GM12801 (cell line): ENCODE measurements around the gene SHANK3.

Source experiments
- TF ChIP-seq, protein P1 (sequence below): IDR thresholded peaks from one replicate; pipeline ENCODE4 v1.5.1; 2011; ENCODE audit warnings: control low read depth; ENCODE audit not compliant: insufficient read length; ENCODE audit errors: extremely low read depth

SHANK3 gene

DNA sequence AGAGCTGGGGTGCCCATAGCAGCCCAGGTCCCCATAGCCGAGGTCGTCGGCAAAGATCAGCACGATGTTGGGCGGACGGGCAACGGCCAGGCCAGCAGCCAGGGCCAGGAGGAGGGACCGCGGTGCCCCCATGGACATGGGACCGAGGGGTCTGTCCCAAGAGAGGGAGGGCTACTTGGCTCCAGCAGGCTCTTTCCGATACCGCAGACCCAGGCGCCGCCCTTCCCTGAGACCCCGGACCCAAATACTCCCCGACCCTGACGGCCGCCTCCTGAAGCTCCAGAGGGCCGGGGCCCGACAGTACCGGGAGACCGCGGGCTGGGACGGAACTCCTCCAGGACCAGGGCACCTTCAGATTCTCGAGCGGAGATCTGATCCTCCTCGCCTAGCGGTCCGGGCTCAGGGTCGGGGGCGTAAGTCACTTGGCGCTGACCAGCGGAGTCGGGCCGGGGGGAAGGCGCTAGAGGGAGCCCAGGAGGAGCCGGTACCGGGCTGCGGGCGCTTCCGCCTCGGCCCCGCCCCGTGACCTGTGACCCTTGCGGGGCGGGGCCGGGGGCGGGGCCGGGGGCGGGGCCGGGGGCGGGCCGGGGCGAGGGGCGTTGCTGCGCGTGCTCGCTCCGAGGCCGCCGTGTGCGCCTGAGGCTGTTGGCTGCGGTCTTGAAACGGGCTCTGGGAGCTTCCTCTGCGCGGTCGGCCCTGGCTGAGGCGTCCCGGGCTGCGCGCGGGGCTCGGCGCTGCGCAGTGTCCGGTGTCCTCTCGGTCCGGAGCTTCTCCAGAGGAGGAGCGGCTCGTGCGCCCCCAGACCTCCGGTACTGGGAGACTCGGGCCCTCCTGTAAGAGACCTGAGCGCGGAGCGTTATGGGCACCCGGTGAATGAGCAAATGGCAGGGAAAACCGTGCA lies 44.7 kb upstream of the SHANK3 start, which contains the start of gene ARSA:
ARSA (minus strand) TSS at position 511 of the 901 bp plus-strand sequence; CDS start at position 138, 373 bp downstream.
- TF ChIP-seq, protein P1, sequence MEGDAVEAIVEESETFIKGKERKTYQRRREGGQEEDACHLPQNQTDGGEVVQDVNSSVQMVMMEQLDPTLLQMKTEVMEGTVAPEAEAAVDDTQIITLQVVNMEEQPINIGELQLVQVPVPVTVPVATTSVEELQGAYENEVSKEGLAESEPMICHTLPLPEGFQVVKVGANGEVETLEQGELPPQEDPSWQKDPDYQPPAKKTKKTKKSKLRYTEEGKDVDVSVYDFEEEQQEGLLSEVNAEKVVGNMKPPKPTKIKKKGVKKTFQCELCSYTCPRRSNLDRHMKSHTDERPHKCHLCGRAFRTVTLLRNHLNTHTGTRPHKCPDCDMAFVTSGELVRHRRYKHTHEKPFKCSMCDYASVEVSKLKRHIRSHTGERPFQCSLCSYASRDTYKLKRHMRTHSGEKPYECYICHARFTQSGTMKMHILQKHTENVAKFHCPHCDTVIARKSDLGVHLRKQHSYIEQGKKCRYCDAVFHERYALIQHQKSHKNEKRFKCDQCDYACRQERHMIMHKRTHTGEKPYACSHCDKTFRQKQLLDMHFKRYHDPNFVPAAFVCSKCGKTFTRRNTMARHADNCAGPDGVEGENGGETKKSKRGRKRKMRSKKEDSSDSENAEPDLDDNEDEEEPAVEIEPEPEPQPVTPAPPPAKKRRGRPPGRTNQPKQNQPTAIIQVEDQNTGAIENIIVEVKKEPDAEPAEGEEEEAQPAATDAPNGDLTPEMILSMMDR: no peak

DNA sequence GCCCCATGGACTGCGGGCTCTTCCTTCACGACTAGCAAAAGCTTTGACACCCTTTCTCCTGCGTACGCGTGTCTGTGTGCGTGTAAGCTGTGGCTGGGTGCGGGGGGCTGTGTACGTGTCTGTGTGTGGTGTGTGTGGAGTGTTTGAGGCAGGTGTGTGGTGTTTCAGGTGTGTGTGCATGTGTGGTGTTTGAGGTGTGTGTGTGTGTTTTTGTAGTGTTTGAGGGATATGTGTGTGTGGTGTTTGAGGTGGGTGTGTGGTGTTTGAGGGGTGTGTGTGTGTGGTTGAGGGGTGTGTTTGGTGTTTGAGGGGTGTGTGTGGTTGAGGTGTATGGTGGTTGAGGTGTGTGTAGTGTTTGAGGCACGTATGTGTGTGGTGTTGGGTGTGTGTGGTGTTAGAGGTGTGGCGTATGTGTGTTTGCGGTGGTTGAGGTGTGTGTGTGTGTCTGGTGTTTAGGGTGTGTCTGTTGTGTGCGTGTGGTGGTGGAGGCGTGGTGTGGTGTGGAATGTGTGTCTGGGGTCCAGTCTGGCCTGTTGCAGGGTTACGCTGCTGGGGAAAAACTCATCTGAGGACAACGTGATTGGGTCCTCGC lies 44.0 kb upstream of the SHANK3 start:
- TF ChIP-seq, protein P1: no peak

DNA sequence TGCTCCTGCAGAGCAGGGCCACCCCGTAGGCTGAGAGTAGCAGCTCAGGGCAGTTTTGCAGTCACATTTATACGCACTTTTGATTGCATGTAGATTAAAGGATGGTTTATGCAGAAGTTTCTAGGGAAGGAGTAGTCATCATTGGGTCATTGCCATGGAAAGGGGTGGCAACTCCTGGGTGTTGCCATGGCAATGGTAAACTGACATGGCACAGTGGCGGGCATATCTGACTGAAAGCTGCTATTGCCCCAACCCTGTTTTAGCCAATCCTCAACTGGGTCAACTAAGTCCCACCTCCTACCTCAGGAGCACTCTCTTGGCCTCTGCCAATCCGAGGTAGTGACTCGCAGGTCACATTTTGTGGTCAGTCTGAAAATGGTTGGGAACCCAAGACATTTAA lies 42.2 kb upstream of the SHANK3 start:
- TF ChIP-seq, protein P1: no peak

DNA sequence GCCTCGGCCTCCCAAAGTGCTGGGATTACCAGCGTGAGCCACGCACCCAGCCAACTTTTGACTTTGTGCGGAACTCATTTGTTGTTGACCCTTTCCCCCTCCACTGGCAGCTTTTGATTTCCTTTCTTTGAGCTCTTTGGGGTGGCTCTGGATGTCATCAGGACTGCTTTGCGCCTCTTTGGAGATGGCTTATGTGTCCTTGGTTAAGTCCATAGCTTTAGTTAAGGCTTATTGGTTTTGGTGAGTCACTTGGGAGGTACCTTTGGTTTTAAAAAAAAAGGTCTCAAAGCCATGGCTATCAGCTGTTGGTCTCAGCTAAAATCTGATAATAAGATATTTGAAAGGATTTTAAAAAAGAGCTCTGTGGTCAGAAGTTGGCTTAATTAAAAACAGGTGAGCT lies 39.5 kb upstream of the SHANK3 start:
- TF ChIP-seq, protein P1: no peak

DNA sequence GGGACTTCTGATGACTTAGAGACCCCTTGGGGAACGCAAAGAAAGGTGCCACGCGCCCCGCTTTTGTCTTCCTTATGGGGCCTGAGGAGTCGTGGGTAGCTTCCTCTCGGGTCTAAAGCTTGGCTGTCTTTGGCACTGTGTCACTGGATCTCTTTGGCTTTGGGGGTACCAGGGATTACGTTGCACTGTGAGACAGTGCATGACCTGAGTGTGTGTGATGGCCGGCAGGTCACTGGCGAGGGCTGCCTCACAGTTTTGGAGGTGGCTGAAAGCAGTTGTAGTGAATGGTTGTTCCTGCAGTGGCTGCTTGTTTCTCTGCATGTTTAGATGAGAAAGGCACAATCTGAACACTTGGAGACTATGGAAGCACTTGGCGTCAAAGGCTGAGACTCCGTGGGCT lies 38.9 kb upstream of the SHANK3 start:
- TF ChIP-seq, protein P1: no peak

DNA sequence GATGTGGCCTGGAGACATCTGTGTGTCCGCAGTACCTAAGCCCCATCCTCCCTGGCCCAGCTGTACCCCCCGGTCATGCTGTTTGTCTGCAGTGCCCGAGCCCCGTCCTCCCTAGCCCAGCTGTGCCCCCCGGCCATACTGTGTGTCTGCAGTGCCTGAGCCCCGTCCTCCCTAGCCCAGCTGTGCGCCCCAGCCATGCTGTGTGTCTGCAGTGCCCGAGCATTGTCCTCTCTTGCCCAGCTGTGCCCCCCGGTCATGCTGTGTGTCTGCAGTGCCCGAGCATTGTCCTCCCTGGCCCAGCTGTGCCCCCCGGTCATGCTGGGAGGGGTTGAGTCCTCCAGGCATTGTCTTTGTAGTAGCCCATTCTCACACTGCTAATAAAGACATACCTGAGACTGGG lies 37.0 kb upstream of the SHANK3 start:
- TF ChIP-seq, protein P1: no peak

DNA sequence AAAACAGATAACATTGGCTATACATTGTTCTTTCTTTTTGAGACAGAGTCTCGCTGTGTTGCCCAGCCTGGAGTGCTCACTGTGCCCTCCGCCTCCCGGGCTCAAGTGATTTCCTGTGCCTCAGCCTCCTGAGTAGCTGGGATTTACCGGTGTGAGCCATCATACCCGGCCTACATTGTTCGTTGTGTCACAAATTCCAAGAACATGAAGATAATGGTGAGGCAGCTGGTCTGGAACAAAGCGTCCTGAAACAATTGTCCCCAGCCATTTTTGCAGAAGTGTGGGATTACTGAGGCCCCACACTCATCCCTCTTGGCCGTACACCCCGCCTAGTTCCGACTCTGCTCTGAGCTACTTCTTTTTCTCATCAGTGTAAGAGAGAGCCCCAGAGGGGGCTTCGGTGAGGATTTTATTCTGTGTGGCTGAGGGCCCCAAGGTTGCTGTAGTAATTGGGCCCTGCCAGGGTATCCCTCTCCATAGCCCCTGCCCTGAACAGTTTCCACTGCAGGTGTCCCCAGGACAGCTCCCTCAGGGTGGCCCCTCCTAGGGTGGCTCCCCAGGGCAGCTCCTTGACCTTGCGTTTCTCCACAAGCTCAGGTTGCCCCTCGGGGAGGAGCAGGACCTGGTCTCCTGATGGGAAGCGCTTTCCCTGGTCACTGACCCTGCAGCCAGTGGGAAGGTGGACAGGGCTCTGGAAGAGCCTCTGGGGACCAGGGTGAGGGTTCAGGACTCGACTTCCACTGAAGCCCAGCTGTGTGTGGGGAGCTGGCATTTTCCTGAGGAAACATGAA lies 31.6 kb upstream of the SHANK3 start:
- TF ChIP-seq, protein P1: no peak
